ENCODE data around the gene PAQR5. TPM values are rescaled to one million over a fixed set of nuclear protein-coding genes. Genes with fewer than 3 reads are reported as not detected.
A peak's percentile ranks its signal among the peaks of the same experiment; 100 is the strongest.

The PAQR5 gene
- total and polyA plus RNA-seq, 7 donors, result 0.36 to 19.7 (median 10.2) TPM; not detected in 2

DNA sequence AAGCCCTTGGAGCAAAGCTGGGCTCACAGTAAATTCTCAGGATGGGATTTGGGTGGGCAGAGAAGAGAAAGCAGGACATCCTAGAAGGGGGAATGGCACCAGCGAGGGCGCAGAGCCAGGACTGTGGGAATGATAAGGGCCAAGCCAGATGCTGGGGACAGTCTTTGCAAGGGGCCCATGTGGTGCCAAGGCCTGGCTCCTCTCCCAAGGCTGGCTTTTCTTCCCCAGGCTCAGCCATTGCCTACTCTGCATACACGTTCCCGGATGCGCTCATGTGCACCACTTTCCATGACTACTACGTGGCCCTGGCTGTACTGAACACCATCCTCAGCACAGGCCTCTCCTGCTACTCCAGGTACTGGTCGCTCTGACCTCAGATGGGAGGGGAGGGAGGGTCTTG lies 90.7 kb downstream of the PAQR5 start:
- Histone ChIP-seq H3K27me3 (no peaks in the 10 kb centered on the region), H3K9me3 (no peaks in the 10 kb centered on the region), H3K4me3 (no peak overlapping the region), H3K4me1 (peaks cover 0 to 1% (median under 1%) of the 10 kb centered on the region in 4 donors), H3K36me3 (no peaks in the 10 kb centered on the region), H3K27ac (no peak overlapping the region)
- no peak for TF ChIP-seq POLR2AphosphoS5 (IDR thresholded peaks at IDR 0.05)
- TF ChIP-seq, protein P1, sequence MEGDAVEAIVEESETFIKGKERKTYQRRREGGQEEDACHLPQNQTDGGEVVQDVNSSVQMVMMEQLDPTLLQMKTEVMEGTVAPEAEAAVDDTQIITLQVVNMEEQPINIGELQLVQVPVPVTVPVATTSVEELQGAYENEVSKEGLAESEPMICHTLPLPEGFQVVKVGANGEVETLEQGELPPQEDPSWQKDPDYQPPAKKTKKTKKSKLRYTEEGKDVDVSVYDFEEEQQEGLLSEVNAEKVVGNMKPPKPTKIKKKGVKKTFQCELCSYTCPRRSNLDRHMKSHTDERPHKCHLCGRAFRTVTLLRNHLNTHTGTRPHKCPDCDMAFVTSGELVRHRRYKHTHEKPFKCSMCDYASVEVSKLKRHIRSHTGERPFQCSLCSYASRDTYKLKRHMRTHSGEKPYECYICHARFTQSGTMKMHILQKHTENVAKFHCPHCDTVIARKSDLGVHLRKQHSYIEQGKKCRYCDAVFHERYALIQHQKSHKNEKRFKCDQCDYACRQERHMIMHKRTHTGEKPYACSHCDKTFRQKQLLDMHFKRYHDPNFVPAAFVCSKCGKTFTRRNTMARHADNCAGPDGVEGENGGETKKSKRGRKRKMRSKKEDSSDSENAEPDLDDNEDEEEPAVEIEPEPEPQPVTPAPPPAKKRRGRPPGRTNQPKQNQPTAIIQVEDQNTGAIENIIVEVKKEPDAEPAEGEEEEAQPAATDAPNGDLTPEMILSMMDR (IDR thresholded peaks at IDR 0.05), result no peak
- TF ChIP-seq POLR2A (IDR thresholded peaks at IDR 0.05), result no peak
- no peak for TF ChIP-seq EP300 (IDR thresholded peaks at IDR 0.05)
- WGBS, 2 donors, result 94 to 96% methylated on average over 7 of the region's 7 CpGs
- no peak for DNase-seq
- intact Hi-C loops (cut with DNase I), result no loop called here

GRCh38 chr15:69390575-69390974 lies 91.9 kb downstream of the PAQR5 start:
- TF ChIP-seq POLR2A (IDR thresholded peaks at IDR 0.05) (no peak), EP300 (IDR thresholded peaks at IDR 0.05) (no peak), POLR2AphosphoS5 (IDR thresholded peaks at IDR 0.05) (no peak)
- Histone ChIP-seq H3K27ac (no peak overlapping the region), H3K36me3 (no peaks in the 10 kb centered on the region), H3K27me3 (no peaks in the 10 kb centered on the region), H3K9me3 (no peaks in the 10 kb centered on the region), H3K4me3 (no peak overlapping the region), H3K4me1 (peaks cover 0 to 7% (median 5%) of the 10 kb centered on the region in 4 donors)
- whole genome bisulfite sequencing, 2 donors, result 94 to 97% methylated on average over 2 of the region's 2 CpGs
- DNase-seq, result peak; percentile 8
- intact Hi-C loops (cut with DNase I), result loop anchor here (10.0 kb wide), 1 partner anchor 226 kb away; the partner anchor contains the start of gene GLCE

- Histone ChIP-seq H3K4me1 (peaks cover 0 to 7% (median 5%) of the 10 kb centered on the region in 4 donors), H3K27ac (no peak overlapping the region), H3K36me3 (no peaks in the 10 kb centered on the region), H3K4me3 (no peak overlapping the region), H3K9me3 (no peaks in the 10 kb centered on the region), H3K27me3 (no peaks in the 10 kb centered on the region)
- intact Hi-C loops (cut with DNase I), result loop anchor here (10.0 kb wide), 1 partner anchor 226 kb away; the partner anchor contains the start of gene GLCE
- peak; percentile 7 for DNase-seq
- TF ChIP-seq POLR2AphosphoS5 (IDR thresholded peaks at IDR 0.05) (no peak), POLR2A (IDR thresholded peaks at IDR 0.05) (no peak), EP300 (IDR thresholded peaks at IDR 0.05) (no peak)
- TF ChIP-seq, protein P1 (IDR thresholded peaks at IDR 0.05), result no peak
- WGBS, 2 donors, result 92 to 94% methylated on average over 11 of the region's 11 CpGs
Observed at GRCh38 chr15:69391046-69391757, 92.5 kb downstream of the PAQR5 start.

GRCh38 chr15:69392352-69392751 lies 93.6 kb downstream of the PAQR5 start:
- no peaks in the 10 kb centered on the region for H3K36me3 ChIP-seq
- intact Hi-C loops (cut with DNase I), result loop anchor here (10.0 kb wide), 1 partner anchor 228 kb away; the partner anchor contains the start of gene GLCE
- H3K27me3 ChIP-seq, result no peaks in the 10 kb centered on the region
- 34 to 66% methylated on average over 4 of the region's 4 CpGs for WGBS, 2 donors
- H3K9me3 ChIP-seq, result no peaks in the 10 kb centered on the region
- DNase-seq, result no peak
- H3K27ac ChIP-seq, result no peak overlapping the region
- TF ChIP-seq EP300 (IDR thresholded peaks at IDR 0.05) (no peak), POLR2AphosphoS5 (IDR thresholded peaks at IDR 0.05) (no peak), POLR2A (IDR thresholded peaks at IDR 0.05) (no peak)
- TF ChIP-seq, protein P1 (IDR thresholded peaks at IDR 0.05), result no peak
- H3K4me1 ChIP-seq, result peaks cover 0 to 7% (median 5%) of the 10 kb centered on the region in 4 donors
- no peak overlapping the region for H3K4me3 ChIP-seq

DNA sequence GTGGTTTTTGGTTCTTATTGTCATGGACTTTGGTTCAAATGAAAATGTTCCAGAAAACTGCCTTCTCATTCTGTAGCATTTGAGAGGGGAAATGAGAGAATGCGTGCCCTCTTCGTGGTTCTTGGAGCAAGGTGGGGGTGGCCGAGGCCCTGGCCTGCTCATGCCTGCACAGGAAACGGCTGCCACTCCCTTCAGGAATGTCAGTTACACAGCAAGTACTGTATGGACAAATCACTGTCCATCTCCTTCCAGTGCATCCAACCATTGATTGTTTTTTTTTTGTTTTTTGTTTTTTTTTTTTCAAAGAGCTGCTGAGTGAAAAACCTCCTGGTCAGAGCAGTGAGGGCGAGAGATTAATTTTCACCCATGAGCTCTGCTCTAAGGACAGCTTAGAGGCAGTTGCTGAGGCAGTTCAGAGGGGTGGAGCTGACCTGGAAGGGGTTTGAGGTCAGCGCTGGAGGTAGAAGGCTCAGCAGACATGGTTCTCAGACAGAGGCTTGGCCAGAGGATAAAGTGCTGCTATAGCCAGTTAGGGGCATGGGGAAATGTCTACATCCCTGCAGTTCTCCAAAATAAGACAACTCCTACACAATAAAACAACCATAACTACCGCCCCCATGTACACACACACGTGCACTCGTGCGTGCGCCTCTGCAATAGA lies 95.2 kb downstream of the PAQR5 start:
- 47 to 58% methylated on average over 11 of the region's 11 CpGs for WGBS, 2 donors
- no peak for TF ChIP-seq POLR2A (IDR thresholded peaks at IDR 0.05)
- no peak for TF ChIP-seq EP300 (IDR thresholded peaks at IDR 0.05)
- TF ChIP-seq POLR2AphosphoS5 (IDR thresholded peaks at IDR 0.05), result no peak
- TF ChIP-seq, protein P1 (IDR thresholded peaks at IDR 0.05), result no peak
- no peaks in the 10 kb centered on the region for H3K9me3 ChIP-seq
- no peaks in the 10 kb centered on the region for H3K36me3 ChIP-seq
- no peak overlapping the region for H3K4me3 ChIP-seq
- H3K27ac ChIP-seq, result no peak overlapping the region
- intact Hi-C loops (cut with DNase I), result loop anchor here (1.0 to 10.0 kb wide), 2 partner anchors 229 to 335 kb away; partner anchors contain the start of gene GLCE
- no peak for DNase-seq
- H3K4me1 ChIP-seq, result peaks cover 0 to 7% (median 5%) of the 10 kb centered on the region in 4 donors
- H3K27me3 ChIP-seq, result no peaks in the 10 kb centered on the region

Data from sigmoid colon (tissue), 7 donors.